ENCODE data around the gene XXYLT1. TPM values are rescaled to one million over a fixed set of nuclear protein-coding genes. Genes with fewer than 3 reads are reported as not detected.

XXYLT1 gene
- total RNA-seq, 1 experiment from 2014 or later = 10.9 TPM

DNA sequence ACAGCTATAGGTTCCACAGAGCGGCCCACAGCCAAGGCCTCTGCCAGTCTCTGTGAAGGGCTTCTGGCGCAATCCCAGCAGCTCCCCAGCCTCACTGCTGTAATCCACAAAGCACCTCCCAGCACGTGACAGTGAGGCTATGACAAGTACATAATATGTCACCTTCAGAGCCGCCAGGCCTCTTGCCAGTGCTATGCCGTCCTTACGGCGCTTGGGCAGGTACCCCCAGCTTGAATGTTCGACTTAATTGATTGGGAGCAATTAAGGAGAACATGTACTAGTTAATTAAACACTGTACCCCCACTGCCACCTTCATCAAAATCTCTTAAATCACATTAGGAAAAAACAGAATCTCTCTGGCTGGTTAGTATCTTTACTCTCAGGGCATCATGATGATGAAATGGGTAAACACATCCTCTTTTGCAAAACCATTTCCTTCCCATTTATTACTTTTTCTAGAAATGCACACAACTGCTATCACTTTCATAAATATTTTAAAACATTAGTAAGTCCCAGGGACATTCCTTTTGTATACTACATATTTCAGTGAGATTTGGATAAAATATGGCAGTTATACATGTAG is 169.9 kb downstream of the XXYLT1 start:
- no peaks in the 10 kb centered on the region for H3K9me3 ChIP-seq (ENCODE audit: control insufficient read depth in 1 of 2, insufficient read depth in 1 of 2, low read depth in 1 of 2, low read length in 2 of 2)
- H3K36me3 ChIP-seq (ENCODE audit: control insufficient read depth in 1 of 2, insufficient read depth in 2 of 2, low read length in 2 of 2) = no peaks in the 10 kb centered on the region
- TF ChIP-seq TCF7L2 (IDR thresholded peaks at IDR 0.05; ENCODE audit: borderline replicate concordance, extremely low read depth, insufficient read depth, insufficient read length) (no peak), JUND (IDR thresholded peaks at IDR 0.05) (no peak), ELF1 (IDR thresholded peaks at IDR 0.05; ENCODE audit: borderline replicate concordance, low read depth) (no peak), POLR2AphosphoS5 (IDR thresholded peaks at IDR 0.05; ENCODE audit: low read depth, low read length) (no peak), CBX3 (IDR thresholded peaks at IDR 0.05; ENCODE audit: low read depth) (no peak), EGR1 (IDR thresholded peaks at IDR 0.05; ENCODE audit: low read depth) (no peak), ZFX (IDR thresholded peaks at IDR 0.05) (no peak), RAD21 (IDR thresholded peaks at IDR 0.05; ENCODE audit: low read depth) (no peak)
- TF ChIP-seq, protein P1, sequence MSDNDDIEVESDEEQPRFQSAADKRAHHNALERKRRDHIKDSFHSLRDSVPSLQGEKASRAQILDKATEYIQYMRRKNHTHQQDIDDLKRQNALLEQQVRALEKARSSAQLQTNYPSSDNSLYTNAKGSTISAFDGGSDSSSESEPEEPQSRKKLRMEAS (IDR thresholded peaks at IDR 0.05) = no peak
- TF ChIP-seq, protein P2, sequence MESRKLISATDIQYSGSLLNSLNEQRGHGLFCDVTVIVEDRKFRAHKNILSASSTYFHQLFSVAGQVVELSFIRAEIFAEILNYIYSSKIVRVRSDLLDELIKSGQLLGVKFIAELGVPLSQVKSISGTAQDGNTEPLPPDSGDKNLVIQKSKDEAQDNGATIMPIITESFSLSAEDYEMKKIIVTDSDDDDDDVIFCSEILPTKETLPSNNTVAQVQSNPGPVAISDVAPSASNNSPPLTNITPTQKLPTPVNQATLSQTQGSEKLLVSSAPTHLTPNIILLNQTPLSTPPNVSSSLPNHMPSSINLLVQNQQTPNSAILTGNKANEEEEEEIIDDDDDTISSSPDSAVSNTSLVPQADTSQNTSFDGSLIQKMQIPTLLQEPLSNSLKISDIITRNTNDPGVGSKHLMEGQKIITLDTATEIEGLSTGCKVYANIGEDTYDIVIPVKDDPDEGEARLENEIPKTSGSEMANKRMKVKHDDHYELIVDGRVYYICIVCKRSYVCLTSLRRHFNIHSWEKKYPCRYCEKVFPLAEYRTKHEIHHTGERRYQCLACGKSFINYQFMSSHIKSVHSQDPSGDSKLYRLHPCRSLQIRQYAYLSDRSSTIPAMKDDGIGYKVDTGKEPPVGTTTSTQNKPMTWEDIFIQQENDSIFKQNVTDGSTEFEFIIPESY (IDR thresholded peaks at IDR 0.05; ENCODE audit: extremely low read depth, insufficient replicate concordance, low read length) = no peak
- POLR2A ChIA-PET = interaction anchor here (1.0 kb wide), 2 partner anchors 17 to 410 kb away, joined by 3 read pairs; no protein-coding TSS in a partner anchor
- no peak overlapping the region for H3K4me3 ChIP-seq (replicated peaks in 1 of 2; ENCODE audit: low read depth in 1 of 2, low read length in 2 of 2)
- BruUV-seq (replicated peaks) = no TSS peak
- CTCF ChIA-PET = interaction anchor here (1.9 kb wide), 1 partner anchor 419 kb away, joined by 4 read pairs; no protein-coding TSS in a partner anchor
- no peak for DNase-seq (ENCODE audit: low read depth, low spot score)
- RAD21 ChIA-PET (ENCODE audit: low non-redundant PET in 1 of 2, low total read pairs in 2 of 2, uncharacterized antibody in 2 of 2, unreplicated experiment in 2 of 2) = no interaction called here
- H3K27ac ChIP-seq (ENCODE audit: low read depth, low read length) = no peak overlapping the region
- H3K27me3 ChIP-seq (ENCODE audit: insufficient read depth, low read length) = no peaks in the 10 kb centered on the region
- peaks cover 10 to 32% of the 10 kb centered on the region in 2 experiments for H3K4me1 ChIP-seq (ENCODE audit: control insufficient read depth in 1 of 2, insufficient read depth in 2 of 2, low read length in 2 of 2)
- H3K4me2 ChIP-seq (ENCODE audit: low read length) = no peak overlapping the region
- H3K79me2 ChIP-seq (ENCODE audit: insufficient read depth, low read length) = no peaks in the 10 kb centered on the region
- ATAC-seq = no peak
- intact Hi-C loops (cut with micrococcal nuclease) = loop anchor here (10.0 kb wide), 1 partner anchor 226 kb away; no protein-coding TSS in a partner anchor
- H2AFZ ChIP-seq (ENCODE audit: low read depth, low read length, poor library complexity, severe bottlenecking) = no peak overlapping the region
- H3K9me2 ChIP-seq (ENCODE audit: insufficient read depth) = no peaks in the 10 kb centered on the region
- no peak overlapping the region for H3K9ac ChIP-seq (ENCODE audit: low read length)
- no peaks in the 10 kb centered on the region for H4K20me1 ChIP-seq (ENCODE audit: insufficient read depth)

Measured in HCT116 (cell line).